Mesendoderm (in vitro differentiated cells): ENCODE results near the gene IAPP.
A peak's percentile ranks its signal among the peaks of the same experiment; 100 is the strongest.
"Not testable (repeated sequence)": the region's sequence is repeated elsewhere in the genome, so short reads cannot be mapped to it uniquely, and the experiment has no call there.

ENCODE experiments used
- DNase-seq: peaks from one replicate; pipeline ENCODE4 v3.0.0; 2013
- H2AK5ac ChIP-seq: 2 replicates; pipeline ENCODE4 v1.6.1; 2013; ENCODE audit warnings: low read length, inconsistent platforms
- H2BK120ac ChIP-seq: 2 replicates; pipeline ENCODE4 v1.6.1; 2013; ENCODE audit warnings: low read depth, mild to moderate bottlenecking, low read length, moderate library complexity, mixed read lengths
- H2BK15ac ChIP-seq: replicated peaks from 2 replicates; pipeline ENCODE4 v1.6.1; 2013; ENCODE audit warnings: low read depth, mild to moderate bottlenecking, moderate library complexity
- H2BK5ac ChIP-seq: 2 replicates; pipeline ENCODE4 v1.6.1; 2013; ENCODE audit warnings: low read length, inconsistent platforms
- H3K18ac ChIP-seq: 2 replicates; pipeline ENCODE4 v1.6.1; 2013; ENCODE audit warnings: mild to moderate bottlenecking, low read length, mixed read lengths
- H3K23ac ChIP-seq: one replicate; pipeline ENCODE4 v1.6.1; 2013; ENCODE audit warnings: low read length
- H3K27ac ChIP-seq: 2 replicates; pipeline ENCODE4 v1.5.1; 2013; ENCODE audit warnings: low read depth, mild to moderate bottlenecking, inconsistent platforms, low read length, moderate library complexity
- H3K27me3 ChIP-seq: 2 replicates; pipeline ENCODE4 v1.6.1; 2013; ENCODE audit warnings: low read length, control low read depth, mild to moderate bottlenecking, inconsistent platforms; ENCODE audit not compliant: insufficient read depth, poor library complexity
- H3K36me3 ChIP-seq: 2 replicates; pipeline ENCODE4 v1.6.1; 2013; ENCODE audit warnings: low read length, inconsistent platforms; ENCODE audit not compliant: control insufficient read depth, insufficient read depth
- H3K4ac ChIP-seq: one replicate; pipeline ENCODE4 v1.6.1; 2013; ENCODE audit warnings: low read depth, mild to moderate bottlenecking, low read length, moderate library complexity
- H3K4me1 ChIP-seq: 2 replicates; pipeline ENCODE4 v1.6.1; 2013; ENCODE audit warnings: low read depth, low read length, inconsistent platforms; ENCODE audit not compliant: control insufficient read depth
- H3K4me2 ChIP-seq: 2 replicates; pipeline ENCODE4 v1.6.1; 2013; ENCODE audit warnings: low read length
- H3K4me3 ChIP-seq: 2 replicates; pipeline ENCODE4 v1.5.1; 2013; ENCODE audit warnings: mild to moderate bottlenecking, low read length
- H3K56ac ChIP-seq: one replicate; pipeline ENCODE4 v1.6.1; 2013; ENCODE audit warnings: low read length
- H3K79me1 ChIP-seq: 2 replicates; pipeline ENCODE4 v1.6.1; 2013; ENCODE audit warnings: low read length, inconsistent platforms
- H3K79me2 ChIP-seq: 2 replicates; pipeline ENCODE4 v1.6.1; 2013; ENCODE audit warnings: mild to moderate bottlenecking, low read length; ENCODE audit not compliant: control insufficient read depth, insufficient read depth
- H3K9ac ChIP-seq: 2 replicates; pipeline ENCODE4 v1.6.1; 2013; ENCODE audit warnings: low read length, inconsistent platforms
- H4K5ac ChIP-seq: one replicate; pipeline ENCODE4 v1.6.1; 2013; ENCODE audit warnings: low read length
- H4K8ac ChIP-seq: one replicate; pipeline ENCODE4 v1.6.1; 2013; ENCODE audit warnings: low read depth, mild to moderate bottlenecking, control low read depth, low read length, moderate library complexity
- WGBS: extraction: QIAGEN DNeasy Blood & Tissue Kit; methylation state at CpG from one replicate; pipeline ENCODE4 v1.1.7; 2013; ENCODE audit warnings: low lambda C conversion rate, missing lambda C conversion rate; ENCODE audit not compliant: insufficient coverage; ENCODE audit errors: extremely low coverage; 5-methylcytosine and 5-hydroxymethylcytosine counted together

IAPP gene

GRCh38 chr12:21416511-21417121, 43.9 kb downstream of the IAPP start:
- Histone ChIP-seq H3K4ac (no peak overlapping the region), H4K5ac (no peak overlapping the region), H3K27me3 (no peaks in the 10 kb centered on the region), H4K8ac (no peak overlapping the region), H3K4me2 (no peak overlapping the region), H2BK5ac (no peak overlapping the region), H2BK120ac (no peak overlapping the region), H3K79me1 (no peaks in the 10 kb centered on the region), H3K27ac (no peak overlapping the region), H3K56ac (no peak overlapping the region), H3K4me1 (no peaks in the 10 kb centered on the region), H2AK5ac (no peak overlapping the region), H3K23ac (no peak overlapping the region), H2BK15ac (no peak overlapping the region), H3K9ac (no peak overlapping the region), H3K18ac (no peak overlapping the region), H3K4me3 (no peak overlapping the region), H3K79me2 (no peaks in the 10 kb centered on the region), H3K36me3 (no peaks in the 10 kb centered on the region)
- no CpG with 5 or more reads among the region's 4 CpGs for WGBS
- DNase-seq: no peak

- not testable (repeated sequence) for H3K18ac ChIP-seq, H2BK15ac ChIP-seq, H2BK120ac ChIP-seq, H3K36me3 ChIP-seq, H3K4me1 ChIP-seq, H3K4me3 ChIP-seq, H4K5ac ChIP-seq, H2BK5ac ChIP-seq, H3K27ac ChIP-seq, H3K27me3 ChIP-seq, H3K9ac ChIP-seq, H3K56ac ChIP-seq, H2AK5ac ChIP-seq, H3K23ac ChIP-seq, H4K8ac ChIP-seq, H3K79me2 ChIP-seq, H3K79me1 ChIP-seq, H3K4me2 ChIP-seq, H3K4ac ChIP-seq
- DNase-seq: peak; percentile 32
- no CpG with 5 or more reads among the region's 5 CpGs for WGBS
These were observed 45.7 kb downstream of the IAPP start for GRCh38 chr12:21418398-21418797.

GRCh38 chr12:21419009-21419699, 46.5 kb downstream of the IAPP start:
- not testable (repeated sequence) for H3K79me1 ChIP-seq, H3K4me3 ChIP-seq, H3K79me2 ChIP-seq, H3K9ac ChIP-seq, H3K27me3 ChIP-seq, H3K4me1 ChIP-seq, H3K4ac ChIP-seq, H3K18ac ChIP-seq, H2BK120ac ChIP-seq, H4K8ac ChIP-seq, H2AK5ac ChIP-seq, H2BK5ac ChIP-seq, H4K5ac ChIP-seq, H3K27ac ChIP-seq, H3K23ac ChIP-seq, DNase-seq, H2BK15ac ChIP-seq, H3K36me3 ChIP-seq, H3K4me2 ChIP-seq, H3K56ac ChIP-seq
- WGBS: no CpG with 5 or more reads among the region's 30 CpGs

GRCh38 chr12:21428241-21428640, 55.5 kb downstream of the IAPP start:
- Histone ChIP-seq H3K18ac (no peak overlapping the region), H2AK5ac (no peak overlapping the region), H3K56ac (no peak overlapping the region), H2BK120ac (no peak overlapping the region), H3K36me3 (no peaks in the 10 kb centered on the region), H2BK15ac (no peak overlapping the region), H3K27me3 (no peaks in the 10 kb centered on the region), H3K79me2 (no peaks in the 10 kb centered on the region), H3K4me1 (no peaks in the 10 kb centered on the region), H4K5ac (no peak overlapping the region), H3K4me2 (no peak overlapping the region), H3K4ac (no peak overlapping the region), H3K79me1 (no peaks in the 10 kb centered on the region), H3K23ac (no peak overlapping the region), H3K9ac (no peak overlapping the region), H2BK5ac (no peak overlapping the region), H4K8ac (no peak overlapping the region), H3K27ac (no peak overlapping the region), H3K4me3 (no peak overlapping the region)
- WGBS: no CpG with 5 or more reads among the region's 4 CpGs
- DNase-seq: no peak
